GM23338 (cell line): ENCODE data around the gene ARID1B. TPM values are rescaled to one million over a fixed set of nuclear protein-coding genes. Genes with fewer than 3 reads are reported as not detected.

Experiments used
- ATAC-seq: fragments of 200-7000 bp; cut with Tn5 transposase; 3 replicates; pipeline ENCODE4 v1.9.1; 2020
- DNase-seq: peaks from one replicate; pipeline ENCODE4 v3.0.0-alpha.2; 2015; ENCODE audit warnings: low spot score
- H2AFZ ChIP-seq: fragments of 200-600 bp; sonication (generic); 2 replicates; pipeline ENCODE4 v1.8.0; 2016; ENCODE audit warnings: antibody characterized with exemption, mild to moderate bottlenecking, moderate library complexity
- H3F3A ChIP-seq: fragments of 200-600 bp; sonication (generic); replicated peaks from 2 replicates; pipeline ENCODE4 v1.8.0; 2017; ENCODE audit warnings: antibody characterized with exemption, mixed run types, low read depth
- H3K27ac ChIP-seq: fragments of 200-600 bp; sonication (generic); 2 replicates; pipeline ENCODE4 v1.6.1; 2016; ENCODE audit warnings: low read depth
- H3K27me3 ChIP-seq: fragments of 200-600 bp; sonication (generic); 2 replicates; pipeline ENCODE4 v1.8.0; 2016; ENCODE audit warnings: mild to moderate bottlenecking, mixed run types, moderate library complexity; ENCODE audit not compliant: insufficient read depth
- H3K36me3 ChIP-seq: fragments of 200-600 bp; sonication (generic); 2 replicates; pipeline ENCODE4 v1.8.0; 2016; ENCODE audit warnings: mild to moderate bottlenecking; ENCODE audit not compliant: insufficient read depth
- H3K4me1 ChIP-seq: fragments of 200-600 bp; sonication (generic); 2 replicates; pipeline ENCODE4 v1.8.0; 2016; ENCODE audit warnings: mild to moderate bottlenecking, moderate library complexity; ENCODE audit not compliant: insufficient read depth
- H3K4me2 ChIP-seq: fragments of 200-600 bp; sonication (generic); 2 replicates; pipeline ENCODE4 v1.7.1; 2017; ENCODE audit warnings: mixed run types
- H3K4me3 ChIP-seq: fragments of 200-600 bp; sonication (generic); 2 replicates; pipeline ENCODE4 v1.6.1; 2016; ENCODE audit warnings: mixed run types
- H3K79me2 ChIP-seq: fragments of 200-600 bp; sonication (generic); replicated peaks from 2 replicates; pipeline ENCODE4 v1.8.0; 2017; ENCODE audit warnings: mild to moderate bottlenecking; ENCODE audit not compliant: insufficient read depth
- H3K9me2 ChIP-seq: fragments of 200-600 bp; sonication (generic); 2 replicates; pipeline ENCODE4 v1.8.0; 2017; ENCODE audit not compliant: insufficient read depth
- H4K20me1 ChIP-seq: fragments of 200-600 bp; sonication (generic); replicated peaks from 2 replicates; pipeline ENCODE4 v1.8.0; 2017; ENCODE audit warnings: mild to moderate bottlenecking; ENCODE audit not compliant: insufficient read depth
- H3K27ac Mint-ChIP-seq: 2 replicates; pipeline ENCODE4 v1.8.0; 2020; ENCODE audit warnings: inconsistent platforms, mild to moderate bottlenecking, moderate library complexity, mixed read lengths
- H3K27me3 Mint-ChIP-seq: 3 replicates; pipeline ENCODE4 v1.8.0; 2022; ENCODE audit warnings: low read depth, mild to moderate bottlenecking, moderate library complexity, mixed read lengths, inconsistent platforms; ENCODE audit not compliant: insufficient read depth, poor library complexity
- H3K36me3 Mint-ChIP-seq: 3 replicates; pipeline ENCODE4 v1.8.0; 2021; ENCODE audit warnings: low read depth, mild to moderate bottlenecking, inconsistent platforms, moderate library complexity, mixed read lengths
- H3K4me1 Mint-ChIP-seq: 3 replicates; pipeline ENCODE4 v1.8.0; 2020; ENCODE audit warnings: mild to moderate bottlenecking, inconsistent platforms, mixed read lengths
- H3K4me3 Mint-ChIP-seq: 3 replicates; pipeline ENCODE4 v1.8.0; 2021; ENCODE audit warnings: moderate library complexity, mild to moderate bottlenecking, inconsistent platforms, mixed read lengths
- H3K9me3 Mint-ChIP-seq: 3 replicates; pipeline ENCODE4 v1.8.0; 2020; ENCODE audit warnings: moderate library complexity, mild to moderate bottlenecking, inconsistent platforms, mixed read lengths
- CREB1 ChIP-seq: fragments of 250-450 bp; sonication (Bioruptor Pico); IDR thresholded peaks from 2 replicates; pipeline ENCODE4 v1.5.0; 2020; ENCODE audit warnings: low read depth, mild to moderate bottlenecking, moderate library complexity
- CTCF ChIP-seq, 2 experiments: fragments of 200-600 bp in 1 of 2; sonication (generic) in 1 of 2; conservative IDR thresholded peaks; 2 replicates each; pipeline versions ENCODE4 v1.5.1 to v1.6.1; 2016 to 2017; ENCODE audit warnings: antibody characterized with exemption in 2 of 2, low read depth in 2 of 2, mild to moderate bottlenecking in 2 of 2, moderate library complexity in 1 of 2
- ETS1 ChIP-seq: IDR thresholded peaks from 2 replicates; pipeline ENCODE4 v1.6.1; 2016; ENCODE audit warnings: antibody characterized with exemption
- EZH2 ChIP-seq: fragments of 200-600 bp; sonication (generic); IDR thresholded peaks from one replicate; pipeline ENCODE4 v1.8.0; 2017; ENCODE audit warnings: antibody characterized with exemption, mild to moderate bottlenecking, low read depth; ENCODE audit not compliant: unreplicated experiment
- JUNB ChIP-seq: IDR thresholded peaks from one replicate; pipeline ENCODE4 v1.6.1; 2016; ENCODE audit warnings: antibody characterized with exemption; ENCODE audit not compliant: unreplicated experiment
- NANOG ChIP-seq: IDR thresholded peaks from 2 replicates; pipeline ENCODE4 v1.6.1; 2016; ENCODE audit warnings: antibody characterized with exemption, borderline replicate concordance
- POLR2AphosphoS5 ChIP-seq: IDR thresholded peaks from 2 replicates; pipeline ENCODE4 v1.6.1; 2016; ENCODE audit warnings: antibody characterized with exemption, low read depth
- STAT1 ChIP-seq: IDR thresholded peaks from one replicate; pipeline ENCODE4 v1.6.1; 2016; ENCODE audit warnings: antibody characterized with exemption; ENCODE audit not compliant: unreplicated experiment
- ZNF114 ChIP-seq: fragments of 250-450 bp; sonication (Bioruptor Pico); IDR thresholded peaks from 2 replicates; pipeline ENCODE4 v1.5.0; 2020; ENCODE audit warnings: mild to moderate bottlenecking, moderate library complexity
- ZNF331 ChIP-seq: fragments of 250-450 bp; sonication (Bioruptor Pico); IDR thresholded peaks from 2 replicates; pipeline ENCODE4 v1.5.0; 2020; ENCODE audit warnings: low read depth, mild to moderate bottlenecking, moderate library complexity
- ZNF462 ChIP-seq: fragments of 250-450 bp; sonication (Bioruptor Pico); IDR thresholded peaks from 2 replicates; pipeline ENCODE4 v1.5.0; 2020; ENCODE audit warnings: mild to moderate bottlenecking, moderate library complexity
- polyA plus RNA-seq: library from polyadenylated mRNA; unstranded; fragments of >200 nt; fragmentation: Nextera tagmentation; extraction: Ambion mirVana; gene quantifications from 2 replicates; pipeline ENCODE4 v1.2.1, GENCODE V29; 2016
- total RNA-seq: library from RNA; depleted of rRNA; stranded (reverse); fragments of >200 nt; shearing (Covaris generic); gene quantifications from 2 replicates; pipeline ENCODE4 v1.2.3, GENCODE V29; 2014

Gene ARID1B
- total and polyA plus RNA-seq, 2 experiments from 2014 or later, result 59.3 to 72.2 TPM

- Histone ChIP-seq H3K36me3 (no peaks in the 10 kb centered on the region; the same call in 1 of the 2 replicates), H3K4me1 (no peaks in the 10 kb centered on the region), H3F3A (no peaks in the 10 kb centered on the region), H3K9me2 (no peaks in the 10 kb centered on the region), H3K4me3 (no peak overlapping the region), H4K20me1 (no peaks in the 10 kb centered on the region), H2AFZ (no peak overlapping the region), H3K4me2 (no peak overlapping the region), H3K79me2 (peaks cover 5% of the 10 kb centered on the region; the same call in 1 of the 2 replicates), H3K27me3 (no peaks in the 10 kb centered on the region), H3K27ac (no peak overlapping the region)
- no peak for DNase-seq
- peak overlapping the region; percentile 64 for H3K27ac Mint-ChIP-seq
- no peak for ATAC-seq
- TF ChIP-seq ZNF331 (CRISPR knock-in tag), result no peak
- no peak for TF ChIP-seq ETS1
- TF ChIP-seq CTCF (conservative IDR thresholded peaks at IDR 0.05; ENCODE audit: low read depth in 2 of 2), result no peak
- no peak for TF ChIP-seq ZNF462 (CRISPR knock-in tag)
- no peak for TF ChIP-seq ZNF114 (CRISPR knock-in tag)
- TF ChIP-seq NANOG, result no peak
- no peak for TF ChIP-seq JUNB
- TF ChIP-seq POLR2AphosphoS5, result no peak
- TF ChIP-seq CREB1 (CRISPR knock-in tag), result no peak
- TF ChIP-seq EZH2, result no peak
- no peak for TF ChIP-seq STAT1
- H3K4me1 Mint-ChIP-seq, result peaks cover 6% of the 10 kb centered on the region
- H3K4me3 Mint-ChIP-seq, result no peak overlapping the region
- no peaks in the 10 kb centered on the region for H3K9me3 Mint-ChIP-seq
- peaks cover 9% of the 10 kb centered on the region for H3K27me3 Mint-ChIP-seq
- peaks cover 5% of the 10 kb centered on the region; the same call in 1 of the 3 replicates for H3K36me3 Mint-ChIP-seq
Measured at GRCh38 chr6:157107571-157107914, 330.4 kb downstream of the ARID1B start.
